HFFc6 (cell line): Measurements from ENCODE around the gene RAB44. TPM values are rescaled to one million over a fixed set of nuclear protein-coding genes. Genes with fewer than 3 reads are reported as not detected.

ENCODE experiments used
- DNase-seq: peaks from one replicate; pipeline ENCODE4 v3.0.0-alpha.2; 2018
- H3K27ac Mint-ChIP-seq: 2 replicates; pipeline ENCODE4 v1.8.0; 2020; ENCODE audit warnings: mild to moderate bottlenecking, mixed read lengths
- H3K27me3 Mint-ChIP-seq: 2 replicates; pipeline ENCODE4 v1.8.0; 2021; ENCODE audit warnings: mild to moderate bottlenecking, moderate library complexity, mixed read lengths; ENCODE audit not compliant: insufficient read depth
- H3K36me3 Mint-ChIP-seq: 2 replicates; pipeline ENCODE4 v1.8.0; 2021; ENCODE audit warnings: low read depth, mixed read lengths
- H3K4me1 Mint-ChIP-seq: 2 replicates; pipeline ENCODE4 v1.8.0; 2020; ENCODE audit warnings: low read depth, mixed read lengths
- H3K4me3 Mint-ChIP-seq: 2 replicates; pipeline ENCODE4 v1.8.0; 2020; ENCODE audit warnings: mild to moderate bottlenecking, moderate library complexity, mixed read lengths
- H3K9me3 Mint-ChIP-seq: 2 replicates; pipeline ENCODE4 v1.8.0; 2020; ENCODE audit warnings: mild to moderate bottlenecking, mixed read lengths
- total RNA-seq, 6 experiments: library from RNA; stranded (reverse); fragmentation: NEBNext Ultra II Directional; extraction: Animal tissue kit (Norgen Biotek cat#: 25700); gene quantifications; 2 replicates in 1 of 6; 3 replicates in 5 of 6; pipeline ENCODE4 v1.2.3, GENCODE V29; 2021
- TF ChIP-seq, protein P1 (sequence below): fragments of 200-600 bp; sonication (generic); IDR thresholded peaks from 2 replicates; pipeline ENCODE4 v1.5.0; 2021; ENCODE audit warnings: antibody characterized with exemption, mild to moderate bottlenecking

RAB44 gene
- total RNA-seq, 6 experiments from 2014 or later = 0.26 to 0.45 TPM; not detected in 4

DNA sequence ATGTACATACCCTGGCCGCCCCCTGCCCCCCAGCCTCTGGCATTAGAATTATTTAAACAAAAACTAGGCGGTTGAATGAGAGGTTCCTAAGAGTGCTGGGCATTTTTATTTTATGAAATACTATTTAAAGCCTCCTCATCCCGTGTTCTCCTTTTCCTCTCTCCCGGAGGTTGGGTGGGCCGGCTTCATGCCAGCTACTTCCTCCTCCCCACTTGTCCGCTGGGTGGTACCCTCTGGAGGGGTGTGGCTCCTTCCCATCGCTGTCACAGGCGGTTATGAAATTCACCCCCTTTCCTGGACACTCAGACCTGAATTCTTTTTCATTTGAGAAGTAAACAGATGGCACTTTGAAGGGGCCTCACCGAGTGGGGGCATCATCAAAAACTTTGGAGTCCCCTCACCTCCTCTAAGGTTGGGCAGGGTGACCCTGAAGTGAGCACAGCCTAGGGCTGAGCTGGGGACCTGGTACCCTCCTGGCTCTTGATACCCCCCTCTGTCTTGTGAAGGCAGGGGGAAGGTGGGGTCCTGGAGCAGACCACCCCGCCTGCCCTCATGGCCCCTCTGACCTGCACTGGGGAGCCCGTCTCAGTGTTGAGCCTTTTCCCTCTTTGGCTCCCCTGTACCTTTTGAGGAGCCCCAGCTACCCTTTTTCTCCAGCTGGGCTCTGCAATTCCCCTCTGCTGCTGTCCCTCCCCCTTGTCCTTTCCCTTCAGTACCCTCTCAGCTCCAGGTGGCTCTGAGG is 11.5 kb upstream of the RAB44 start:
- no peak for DNase-seq
- peaks cover 39% of the 10 kb centered on the region for H3K36me3 Mint-ChIP-seq
- peaks cover 54% of the 10 kb centered on the region for H3K27me3 Mint-ChIP-seq
- peak overlapping the region; percentile 72 for H3K27ac Mint-ChIP-seq
- peak overlapping the region; percentile 42; the same call in 1 of the 2 replicates for H3K4me3 Mint-ChIP-seq
- TF ChIP-seq, protein P1, sequence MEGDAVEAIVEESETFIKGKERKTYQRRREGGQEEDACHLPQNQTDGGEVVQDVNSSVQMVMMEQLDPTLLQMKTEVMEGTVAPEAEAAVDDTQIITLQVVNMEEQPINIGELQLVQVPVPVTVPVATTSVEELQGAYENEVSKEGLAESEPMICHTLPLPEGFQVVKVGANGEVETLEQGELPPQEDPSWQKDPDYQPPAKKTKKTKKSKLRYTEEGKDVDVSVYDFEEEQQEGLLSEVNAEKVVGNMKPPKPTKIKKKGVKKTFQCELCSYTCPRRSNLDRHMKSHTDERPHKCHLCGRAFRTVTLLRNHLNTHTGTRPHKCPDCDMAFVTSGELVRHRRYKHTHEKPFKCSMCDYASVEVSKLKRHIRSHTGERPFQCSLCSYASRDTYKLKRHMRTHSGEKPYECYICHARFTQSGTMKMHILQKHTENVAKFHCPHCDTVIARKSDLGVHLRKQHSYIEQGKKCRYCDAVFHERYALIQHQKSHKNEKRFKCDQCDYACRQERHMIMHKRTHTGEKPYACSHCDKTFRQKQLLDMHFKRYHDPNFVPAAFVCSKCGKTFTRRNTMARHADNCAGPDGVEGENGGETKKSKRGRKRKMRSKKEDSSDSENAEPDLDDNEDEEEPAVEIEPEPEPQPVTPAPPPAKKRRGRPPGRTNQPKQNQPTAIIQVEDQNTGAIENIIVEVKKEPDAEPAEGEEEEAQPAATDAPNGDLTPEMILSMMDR = no peak
- H3K4me1 Mint-ChIP-seq = peaks cover 32% of the 10 kb centered on the region
- no peaks in the 10 kb centered on the region for H3K9me3 Mint-ChIP-seq

GRCh38 chr6:36686668-36687513 is 10.7 kb upstream of the RAB44 start:
- H3K27me3 Mint-ChIP-seq = peaks cover 48% of the 10 kb centered on the region
- H3K36me3 Mint-ChIP-seq = peaks cover 34% of the 10 kb centered on the region
- no peak for DNase-seq
- H3K27ac Mint-ChIP-seq = peak overlapping the region; percentile 77; the same call in 1 of the 2 replicates
- peaks cover 26% of the 10 kb centered on the region for H3K4me1 Mint-ChIP-seq
- TF ChIP-seq, protein P1 = no peak
- peak overlapping the region; percentile 23; the same call in 1 of the 2 replicates for H3K4me3 Mint-ChIP-seq
- no peaks in the 10 kb centered on the region for H3K9me3 Mint-ChIP-seq

DNA sequence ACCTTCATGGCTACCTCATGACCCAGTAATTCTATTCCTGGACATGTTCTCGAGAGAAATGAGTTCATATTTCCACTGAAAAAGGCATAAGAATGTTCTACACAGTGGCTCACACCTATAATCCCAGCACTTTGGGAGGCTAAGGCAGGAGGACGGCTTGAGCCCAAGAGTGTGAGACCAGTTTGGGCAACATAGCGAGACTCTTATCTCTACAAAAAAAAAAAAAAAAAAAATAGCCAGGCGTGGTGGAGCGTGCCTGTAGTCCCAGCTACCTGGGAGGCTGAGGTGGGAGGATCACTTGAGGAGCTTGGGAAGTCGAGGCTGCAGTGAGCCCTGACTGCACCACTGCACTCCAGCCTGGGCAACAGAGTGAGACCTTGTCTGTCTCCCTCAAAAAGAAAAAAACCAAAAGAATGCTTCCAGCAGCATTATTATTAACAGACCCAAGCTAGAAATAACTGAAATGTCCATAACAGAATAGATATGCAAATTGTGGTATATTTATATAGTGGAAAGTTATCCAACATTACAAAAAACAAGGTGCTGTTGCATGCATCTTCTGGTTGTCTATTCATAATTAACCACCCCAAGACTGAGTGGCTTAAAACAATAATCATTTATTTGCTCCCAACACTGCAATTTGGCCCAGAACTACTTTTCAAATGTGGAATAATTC is 9.4 kb upstream of the RAB44 start:
- Mint-ChIP-seq H3K9me3 (no peaks in the 10 kb centered on the region), H3K4me3 (no peak overlapping the region), H3K27me3 (peaks cover 46% of the 10 kb centered on the region), H3K36me3 (peaks cover 21% of the 10 kb centered on the region), H3K4me1 (peaks cover 13% of the 10 kb centered on the region; the same call in 1 of the 2 replicates), H3K27ac (peak overlapping the region; percentile 57)
- peak; percentile 47 for DNase-seq
- TF ChIP-seq, protein P1 = no peak

GRCh38 chr6:36688739-36689075 is 8.9 kb upstream of the RAB44 start:
- Mint-ChIP-seq H3K9me3 (no peaks in the 10 kb centered on the region), H3K4me3 (no peak overlapping the region), H3K36me3 (peaks cover 16% of the 10 kb centered on the region), H3K27me3 (peaks cover 41% of the 10 kb centered on the region), H3K4me1 (peaks cover 13% of the 10 kb centered on the region), H3K27ac (0 out of 2 replicates have a peak overlapping the region, but pooled peaks have one; percentile 3)
- TF ChIP-seq, protein P1 = no peak
- DNase-seq = no peak

DNA sequence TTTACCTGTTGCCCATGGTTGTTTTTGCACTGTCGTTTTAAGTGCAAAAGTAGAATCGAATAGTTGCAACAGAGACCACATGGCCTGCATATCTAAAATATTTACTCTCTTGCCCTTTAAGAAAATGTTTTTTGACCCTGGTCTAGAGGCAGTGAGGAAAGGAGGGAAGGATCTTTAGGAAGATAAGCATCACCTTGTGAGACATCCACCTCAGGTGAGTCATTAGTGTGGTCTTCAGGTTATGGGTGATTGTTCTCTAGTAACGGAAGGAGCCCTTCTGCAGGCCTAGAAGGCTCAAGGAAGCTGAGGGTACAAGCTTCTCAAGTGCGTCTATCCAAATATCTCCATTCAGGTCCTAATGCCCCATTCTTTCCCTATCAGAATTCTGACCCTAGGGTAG is 6.6 kb upstream of the RAB44 start:
- Mint-ChIP-seq H3K4me1 (peaks cover 6% of the 10 kb centered on the region), H3K36me3 (peaks cover under 1% of the 10 kb centered on the region; the same call in 1 of the 2 replicates), H3K9me3 (no peaks in the 10 kb centered on the region), H3K4me3 (no peak overlapping the region), H3K27me3 (peaks cover 18% of the 10 kb centered on the region), H3K27ac (no peak overlapping the region)
- DNase-seq = no peak
- TF ChIP-seq, protein P1 = no peak
